ENCODE measurements around the gene NTRK3. TPM values are rescaled to one million over a fixed set of nuclear protein-coding genes. Genes with fewer than 3 reads are reported as not detected.

NTRK3 gene
- total and polyA plus RNA-seq, 2 of the 13 experiments (the other 11 are each of a cell fraction or from before 2014, with no cell fraction given), result not detected

DNA sequence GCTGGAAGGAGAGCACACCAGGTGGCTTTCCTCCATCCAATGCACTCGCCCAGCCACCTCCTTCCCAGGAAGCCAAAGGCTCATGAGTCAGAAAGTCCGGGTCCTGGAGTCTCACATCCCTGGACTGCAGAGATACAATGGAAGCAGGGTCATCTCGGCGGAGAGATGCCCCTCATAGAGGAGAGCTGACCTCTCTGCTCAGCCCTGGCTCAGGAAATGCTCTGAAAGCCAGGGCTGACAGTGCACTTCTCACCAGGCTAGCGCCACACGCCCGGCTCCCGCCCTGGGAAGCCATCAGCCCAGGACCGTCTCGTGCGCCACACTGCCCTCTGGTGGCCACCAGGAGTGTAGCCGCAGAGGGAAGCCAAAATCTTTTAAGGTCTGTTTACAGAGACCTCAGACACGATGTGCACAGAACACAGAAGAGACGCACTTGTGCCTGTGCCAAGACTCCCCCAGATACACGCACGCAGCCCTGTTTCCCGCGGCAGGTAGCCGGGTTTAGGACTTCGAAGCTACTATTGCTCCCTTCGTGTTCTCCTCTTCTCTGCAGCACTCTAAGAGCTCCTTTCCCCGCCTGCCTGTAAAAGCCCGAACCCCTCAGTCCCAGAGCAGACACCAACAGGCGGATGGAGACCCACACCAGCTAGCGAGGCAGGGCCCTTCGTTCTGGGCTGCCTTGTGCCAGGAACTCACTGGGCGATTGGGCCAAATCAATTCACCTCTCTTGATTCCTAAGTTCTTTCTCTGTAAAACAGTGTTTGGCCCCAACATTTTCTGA is 9.7 kb downstream of the NTRK3 start:
- CTCF ChIA-PET (ENCODE audit: low intra/inter-chr PET ratio, low total read pairs), result interaction anchor here (1.0 to 1.8 kb wide), 2 partner anchors 1331 to 1622 kb away, joined by 3 to 7 read pairs; no protein-coding TSS in a partner anchor
- in situ Hi-C loops (cut with HindIII; ENCODE audit: extremely low pct_ligation_motif_present, low pct_unique_long_range_greater_than_20kb), result loop anchor here (10.0 kb wide), 3 partner anchors 198 to 1622 kb away; no protein-coding TSS in a partner anchor
- TF ChIP-seq YY1 (IDR thresholded peaks at IDR 0.05; ENCODE audit: insufficient read depth, insufficient replicate concordance, low read depth, low read length), result peak; percentile 32
- peak; percentile 36; the same call in 1 of the 2 replicates for TF ChIP-seq MAX (IDR thresholded peaks at IDR 0.05)
- no peak for TF ChIP-seq FOXA1 (IDR thresholded peaks at IDR 0.05)
- TF ChIP-seq FOXA1 (CRISPR knock-in tag; IDR thresholded peaks at IDR 0.05), result 0 out of 2 replicates have a peak, but pooled peaks have one; percentile 6
- TF ChIP-seq TFDP1 (CRISPR knock-in tag; IDR thresholded peaks at IDR 0.05; ENCODE audit: borderline replicate concordance), result peak; percentile 21; the same call in 1 of the 2 replicates
- no peak for TF ChIP-seq ZBTB20 (CRISPR knock-in tag; IDR thresholded peaks at IDR 0.05; ENCODE audit: borderline replicate concordance, low read depth)
- no peak for TF ChIP-seq ZNF792 (CRISPR knock-in tag; IDR thresholded peaks at IDR 0.05)
- TF ChIP-seq, protein P1, sequence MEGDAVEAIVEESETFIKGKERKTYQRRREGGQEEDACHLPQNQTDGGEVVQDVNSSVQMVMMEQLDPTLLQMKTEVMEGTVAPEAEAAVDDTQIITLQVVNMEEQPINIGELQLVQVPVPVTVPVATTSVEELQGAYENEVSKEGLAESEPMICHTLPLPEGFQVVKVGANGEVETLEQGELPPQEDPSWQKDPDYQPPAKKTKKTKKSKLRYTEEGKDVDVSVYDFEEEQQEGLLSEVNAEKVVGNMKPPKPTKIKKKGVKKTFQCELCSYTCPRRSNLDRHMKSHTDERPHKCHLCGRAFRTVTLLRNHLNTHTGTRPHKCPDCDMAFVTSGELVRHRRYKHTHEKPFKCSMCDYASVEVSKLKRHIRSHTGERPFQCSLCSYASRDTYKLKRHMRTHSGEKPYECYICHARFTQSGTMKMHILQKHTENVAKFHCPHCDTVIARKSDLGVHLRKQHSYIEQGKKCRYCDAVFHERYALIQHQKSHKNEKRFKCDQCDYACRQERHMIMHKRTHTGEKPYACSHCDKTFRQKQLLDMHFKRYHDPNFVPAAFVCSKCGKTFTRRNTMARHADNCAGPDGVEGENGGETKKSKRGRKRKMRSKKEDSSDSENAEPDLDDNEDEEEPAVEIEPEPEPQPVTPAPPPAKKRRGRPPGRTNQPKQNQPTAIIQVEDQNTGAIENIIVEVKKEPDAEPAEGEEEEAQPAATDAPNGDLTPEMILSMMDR (CRISPR knock-in tag; IDR thresholded peaks at IDR 0.05), result peak; percentile 92
- no peak for TF ChIP-seq ATF7 (IDR thresholded peaks at IDR 0.05)
- no peak for TF ChIP-seq ATF7 (CRISPR knock-in tag; IDR thresholded peaks at IDR 0.05)
- TF ChIP-seq GABPB1 (CRISPR knock-in tag; IDR thresholded peaks at IDR 0.05), result peak; percentile 25; the same call in 1 of the 2 replicates
- 0 out of 4 replicates have a peak, but pooled peaks of 1 of the 2 experiments have one; percentile 40 for TF ChIP-seq MAFK (conservative IDR thresholded peaks at IDR 0.05 in 1 of 2, IDR thresholded peaks at IDR 0.05 in 1 of 2; ENCODE audit: low read length in 2 of 2)
- peak; percentile 46 for TF ChIP-seq XRCC5 (optimal IDR thresholded peaks at IDR 0.05; ENCODE audit: low read length)
- peak; percentile 66; the same call in 1 of the 2 replicates for TF ChIP-seq CBX5 (CRISPR knock-in tag; IDR thresholded peaks at IDR 0.05; ENCODE audit: borderline replicate concordance)
- 0 out of 2 replicates have a peak, but pooled peaks have one; percentile 16 for TF ChIP-seq THAP11 (CRISPR knock-in tag; IDR thresholded peaks at IDR 0.05)
- no peak for TF ChIP-seq ZNF850 (CRISPR knock-in tag; conservative IDR thresholded peaks at IDR 0.05)
- TF ChIP-seq SMC3 (IDR thresholded peaks at IDR 0.05; ENCODE audit: low read length), result peak; percentile 66
- peak; percentile 27; the same call in 1 of the 2 replicates for TF ChIP-seq BHLHE40 (IDR thresholded peaks at IDR 0.05; ENCODE audit: low read length)
- TF ChIP-seq E2F2 (CRISPR knock-in tag; IDR thresholded peaks at IDR 0.05; ENCODE audit: borderline replicate concordance), result no peak

More for the DNA sequence above, 9.7 kb downstream of the NTRK3 start:
- Histone ChIP-seq H3K9me3 (ENCODE audit: low read length) (no peaks in the 10 kb centered on the region), H3K27me3 (ENCODE audit: control insufficient read depth in 1 of 2, insufficient read depth in 2 of 2, low read length in 2 of 2) (peaks cover 3 to 4% of the 10 kb centered on the region in 2 experiments; a peak in 2 of 5 replicates), H3K36me3 (replicated peaks in 1 of 2; ENCODE audit: control insufficient read depth in 1 of 2, insufficient read depth in 2 of 2, low read length in 2 of 2) (no peaks in the 10 kb centered on the region), H3K79me2 (ENCODE audit: insufficient read depth, low read length) (no peaks in the 10 kb centered on the region), H3K4me1 (ENCODE audit: insufficient read depth, low read length) (no peaks in the 10 kb centered on the region), H3K27ac (ENCODE audit: extremely low read length, insufficient read depth, low read length) (no peak overlapping the region), H3K9ac (ENCODE audit: insufficient read depth, low read depth, low read length) (no peak overlapping the region), H3K4me2 (ENCODE audit: low read depth, low read length) (no peak overlapping the region), H3K4me3 (replicated peaks in 1 of 3; ENCODE audit: insufficient read depth in 1 of 3, low read depth in 2 of 3, low read length in 3 of 3) (no peak overlapping the region), H4K20me1 (ENCODE audit: insufficient read depth, low read length) (no peaks in the 10 kb centered on the region), H2AFZ (ENCODE audit: low read length) (no peak overlapping the region)
- 9% methylated on average over 9 of the region's 27 CpGs for WGBS (ENCODE audit: low lambda C conversion rate)
- DNase-seq (ENCODE audit: low spot score) (peak; percentile 44), FAIRE-seq (peak; percentile 73), ATAC-seq (peak; percentile 93)
- no TSS peak for BruUV-seq (replicated peaks)
- intact Hi-C loops (cut with micrococcal nuclease; ENCODE audit: unreplicated experiment), result loop anchor here (2.0 kb wide), 1 partner anchor 204 kb away; no protein-coding TSS in a partner anchor
- POLR2A ChIA-PET, result no interaction called here
